ENCODE measurements around the gene RNF112.
A peak's percentile ranks its signal among the peaks of the same experiment; 100 is the strongest.

The RNF112 gene

DNA sequence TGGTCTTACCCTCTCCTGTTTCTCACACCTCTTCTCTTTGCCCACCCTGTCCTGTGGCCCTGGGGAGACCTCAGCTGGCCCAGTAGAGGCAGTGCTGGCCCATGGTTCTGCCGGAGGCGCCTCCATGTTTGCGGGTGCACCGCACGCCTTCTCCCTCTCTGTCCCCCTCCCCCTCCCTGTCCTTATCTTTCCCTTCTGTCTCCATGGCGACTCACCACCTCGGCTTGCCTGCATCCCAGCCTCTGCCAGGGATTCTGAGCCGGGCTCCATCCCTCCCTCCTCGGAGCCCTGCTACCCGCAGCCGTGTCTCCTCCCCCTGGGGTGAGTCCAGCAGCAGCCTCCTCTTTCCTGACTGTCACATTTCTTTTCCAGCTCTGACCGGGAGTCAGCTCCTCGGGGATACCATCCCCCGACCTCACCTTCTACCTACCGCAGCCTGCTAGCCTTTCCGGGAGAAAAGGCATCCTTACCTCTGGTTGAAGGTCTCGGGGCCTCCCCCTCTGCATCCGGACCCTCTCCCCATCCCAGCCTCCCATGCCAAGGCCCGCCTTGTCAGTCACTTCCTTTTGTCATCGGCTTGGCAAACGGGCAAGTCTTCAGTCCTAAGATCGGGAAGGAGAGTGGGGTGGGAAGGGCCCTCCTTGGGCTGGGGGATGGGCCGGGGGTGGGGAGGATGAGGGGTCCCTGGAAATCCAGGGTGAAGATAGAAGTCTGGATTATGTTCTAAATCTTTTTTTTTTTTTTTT is at the start of gene RNF112:
Gene RNF112, plus strand, starts transcription at position 358 of the 746 bp plus-strand sequence. Its CDS starts 177 bp downstream, at position 535.
- TF ChIP-seq, protein P1, sequence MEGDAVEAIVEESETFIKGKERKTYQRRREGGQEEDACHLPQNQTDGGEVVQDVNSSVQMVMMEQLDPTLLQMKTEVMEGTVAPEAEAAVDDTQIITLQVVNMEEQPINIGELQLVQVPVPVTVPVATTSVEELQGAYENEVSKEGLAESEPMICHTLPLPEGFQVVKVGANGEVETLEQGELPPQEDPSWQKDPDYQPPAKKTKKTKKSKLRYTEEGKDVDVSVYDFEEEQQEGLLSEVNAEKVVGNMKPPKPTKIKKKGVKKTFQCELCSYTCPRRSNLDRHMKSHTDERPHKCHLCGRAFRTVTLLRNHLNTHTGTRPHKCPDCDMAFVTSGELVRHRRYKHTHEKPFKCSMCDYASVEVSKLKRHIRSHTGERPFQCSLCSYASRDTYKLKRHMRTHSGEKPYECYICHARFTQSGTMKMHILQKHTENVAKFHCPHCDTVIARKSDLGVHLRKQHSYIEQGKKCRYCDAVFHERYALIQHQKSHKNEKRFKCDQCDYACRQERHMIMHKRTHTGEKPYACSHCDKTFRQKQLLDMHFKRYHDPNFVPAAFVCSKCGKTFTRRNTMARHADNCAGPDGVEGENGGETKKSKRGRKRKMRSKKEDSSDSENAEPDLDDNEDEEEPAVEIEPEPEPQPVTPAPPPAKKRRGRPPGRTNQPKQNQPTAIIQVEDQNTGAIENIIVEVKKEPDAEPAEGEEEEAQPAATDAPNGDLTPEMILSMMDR (IDR thresholded peaks at IDR 0.05; ENCODE audit: insufficient read depth, low read depth, low read length, missing control alignments) = no peak
- no peak for DNase-seq (ENCODE audit: low read depth)
- no peak within 1 kb of the TSS for H3K4me3 ChIP-seq (ENCODE audit: low read length)

DNA sequence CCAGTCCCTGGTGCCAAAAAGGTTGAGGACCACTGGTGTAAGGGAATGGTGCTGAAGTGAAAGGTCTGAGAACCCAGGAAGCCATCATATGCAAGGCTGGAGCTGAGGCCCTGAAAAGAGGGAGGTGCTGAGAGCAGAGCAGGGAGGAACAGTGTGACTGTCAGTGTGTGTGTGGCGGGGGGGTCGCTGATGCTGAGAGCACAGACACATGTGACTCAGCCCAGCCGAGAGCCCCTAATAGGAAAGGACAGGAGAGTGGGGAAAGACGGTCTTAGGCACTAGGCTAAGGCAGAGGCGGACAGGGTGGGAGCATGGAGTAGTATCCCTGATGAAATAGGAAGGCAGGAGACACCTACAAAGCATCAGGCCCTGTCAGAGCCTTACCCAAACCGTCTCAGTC is 49.7 kb upstream of the RNF112 start:
- no peak for DNase-seq (ENCODE audit: low read depth)
- TF ChIP-seq, protein P1 (IDR thresholded peaks at IDR 0.05; ENCODE audit: insufficient read depth, low read depth, low read length, missing control alignments) = no peak
- peak overlapping the region; percentile 66 for H3K4me3 ChIP-seq (ENCODE audit: low read length)

GRCh38 chr17:19361944-19362276 is 49.1 kb upstream of the RNF112 start:
- TF ChIP-seq, protein P1 (IDR thresholded peaks at IDR 0.05; ENCODE audit: insufficient read depth, low read depth, low read length, missing control alignments) = no peak
- no peak for DNase-seq (ENCODE audit: low read depth)

DNA sequence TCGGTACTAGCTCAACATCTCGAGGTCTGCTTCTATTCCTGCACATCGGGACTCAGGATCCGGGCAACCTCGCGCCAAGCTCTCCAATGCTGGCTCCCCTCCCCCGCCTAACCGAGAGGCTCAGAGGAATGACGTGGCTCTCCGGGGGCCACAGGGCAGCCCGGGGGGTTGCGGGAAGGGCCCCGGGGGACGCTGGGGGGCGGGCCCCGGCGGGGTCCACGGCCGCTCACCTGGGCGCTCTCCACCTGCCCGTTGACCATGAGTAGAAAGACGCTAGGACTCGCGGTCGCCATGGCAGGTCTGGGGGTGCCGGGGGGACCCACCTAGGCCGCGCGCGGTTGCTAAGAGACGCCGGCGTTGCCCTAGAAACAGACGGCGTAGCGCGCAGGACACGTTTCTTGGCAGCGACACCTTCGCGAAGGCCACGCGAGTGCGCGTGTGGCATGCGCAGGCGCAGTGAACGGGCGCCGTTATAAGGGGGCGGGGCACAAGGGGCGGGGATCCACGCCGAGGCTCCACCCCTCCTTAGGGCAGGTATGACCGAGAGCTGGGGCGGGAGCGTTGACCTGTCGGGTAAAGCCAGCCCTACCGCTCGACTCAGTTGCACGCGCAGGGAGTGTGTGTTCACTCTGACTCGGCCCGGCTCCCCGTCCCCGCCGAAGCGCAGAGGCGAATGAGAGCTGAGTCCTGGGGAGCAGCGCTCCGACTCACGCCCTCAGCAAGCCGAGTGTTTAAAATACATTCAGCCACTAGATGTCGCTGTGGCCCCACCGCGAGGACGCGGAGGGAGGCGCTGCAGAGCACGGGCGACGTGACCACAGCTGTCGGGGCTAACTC is 48.5 kb upstream of the RNF112 start, which contains the start of gene B9D1:
Gene B9D1, minus strand, starts transcription at position 447 of the 837 bp plus-strand sequence. Its CDS starts 154 bp downstream, at position 293.
- TF ChIP-seq, protein P1 (IDR thresholded peaks at IDR 0.05; ENCODE audit: insufficient read depth, low read depth, low read length, missing control alignments) = peak; percentile 83
- peak; percentile 90 for DNase-seq (ENCODE audit: low read depth)
- peak within 1 kb of the TSS; percentile 66 for H3K4me3 ChIP-seq (ENCODE audit: low read length)

More at GRCh38 chr17:19361944-19362276, 49.1 kb upstream of the RNF112 start:
- H3K4me3 ChIP-seq (ENCODE audit: low read length) = peak overlapping the region; percentile 66

GRCh38 chr17:19363114-19363438 is 48.0 kb upstream of the RNF112 start:
- TF ChIP-seq, protein P1 (IDR thresholded peaks at IDR 0.05; ENCODE audit: insufficient read depth, low read depth, low read length, missing control alignments) = no peak
- DNase-seq (ENCODE audit: low read depth) = no peak
- H3K4me3 ChIP-seq (ENCODE audit: low read length) = peak overlapping the region; percentile 66

DNA sequence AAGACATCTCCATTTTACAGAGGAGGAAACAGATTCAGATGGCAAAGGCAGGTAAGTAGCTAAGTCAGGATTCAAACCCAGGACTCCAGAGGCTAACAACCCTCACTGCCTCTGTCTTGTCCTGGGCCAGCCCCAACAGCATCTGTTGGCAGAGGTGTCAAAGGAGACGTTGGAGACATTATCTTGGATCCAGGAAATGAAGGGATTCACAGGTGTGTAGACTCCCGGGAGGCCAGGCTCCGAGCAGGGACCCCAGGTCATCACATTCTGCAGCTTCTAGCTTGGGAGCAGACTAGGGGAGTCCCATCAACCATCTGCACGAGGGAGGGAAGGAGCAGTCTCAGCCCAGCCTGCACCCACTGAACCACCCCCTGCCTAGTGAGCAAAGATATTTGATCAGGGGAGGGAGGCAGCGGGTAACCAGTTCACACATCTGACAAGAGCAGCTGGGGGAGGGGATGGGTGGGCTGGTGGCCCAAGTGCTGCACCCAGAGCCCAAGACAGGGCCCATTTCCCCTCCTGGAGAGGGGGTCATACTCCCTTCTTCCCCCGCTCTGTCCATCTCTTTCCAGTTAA is 47.5 kb upstream of the RNF112 start:
- DNase-seq (ENCODE audit: low read depth) = no peak
- TF ChIP-seq, protein P1 (IDR thresholded peaks at IDR 0.05; ENCODE audit: insufficient read depth, low read depth, low read length, missing control alignments) = no peak
- no peak overlapping the region for H3K4me3 ChIP-seq (ENCODE audit: low read length)
